AG20443 (cell line): Measurements from ENCODE around the gene ORC6.
"Not testable (repeated sequence)": the region's sequence is repeated elsewhere in the genome, so short reads cannot be mapped to it uniquely, and the experiment has no call there.

ENCODE experiments used
- DNase-seq: peaks from one replicate; pipeline ENCODE4 v3.0.0; 2012; ENCODE audit warnings: low spot score, mixed read lengths

The ORC6 gene

GRCh38 chr16:46689365-46690280 lies at the start of gene ORC6:
TSS of gene ORC6 (plus strand) at chr16:46689659. CDS start at chr16:46689706, 47 bp downstream.
- peak; percentile 98 for DNase-seq

- DNase-seq: no peak
Observed at GRCh38 chr16:46648656-46649055, 40.8 kb upstream of the ORC6 start.

- DNase-seq: no peak
Observed at GRCh38 chr16:46649588-46650253, 39.7 kb upstream of the ORC6 start.

GRCh38 chr16:46650254-46650623 lies 39.2 kb upstream of the ORC6 start:
- DNase-seq: peak; percentile 35

GRCh38 chr16:46651305-46651704 lies 38.2 kb upstream of the ORC6 start:
- DNase-seq: no peak

- no peak for DNase-seq
Observed at GRCh38 chr16:46658925-46659324, 30.5 kb upstream of the ORC6 start.

GRCh38 chr16:46662123-46662522 lies 27.3 kb upstream of the ORC6 start:
- DNase-seq: no peak

GRCh38 chr16:46673320-46674013 lies 16.0 kb upstream of the ORC6 start:
- DNase-seq: peak; percentile 79

- not testable (repeated sequence) for DNase-seq
Observed at GRCh38 chr16:46677943-46678342, 11.5 kb upstream of the ORC6 start.

- not testable (repeated sequence) for DNase-seq
Observed at GRCh38 chr16:46681867-46682266, 7.6 kb upstream of the ORC6 start.

GRCh38 chr16:46686815-46687473 lies 2.5 kb upstream of the ORC6 start:
- no peak for DNase-seq

- no peak for DNase-seq
Observed at GRCh38 chr16:46687486-46687885, 2.0 kb upstream of the ORC6 start.

- DNase-seq: peak; percentile 10
Observed at GRCh38 chr16:46688101-46688653, 1.3 kb upstream of the ORC6 start.

GRCh38 chr16:46688654-46689364 lies 650 bp upstream of the ORC6 start, which contains the start of gene VPS35:
TSS of gene VPS35 (minus strand) at chr16:46689178. CDS start at chr16:46689133, 45 bp downstream.
- peak; percentile 98 for DNase-seq

GRCh38 chr16:46690281-46691178 lies 1.1 kb downstream of the ORC6 start:
- DNase-seq: peak; percentile 21

GRCh38 chr16:46691726-46692125 lies 2.3 kb downstream of the ORC6 start:
- DNase-seq: no peak

- no peak for DNase-seq
Observed at GRCh38 chr16:46693598-46693997, 4.1 kb downstream of the ORC6 start.

- no peak for DNase-seq
Observed at GRCh38 chr16:46695937-46696336, 6.5 kb downstream of the ORC6 start.

GRCh38 chr16:46696957-46697356 lies 7.5 kb downstream of the ORC6 start:
- no peak for DNase-seq

GRCh38 chr16:46700048-46700447 lies 10.6 kb downstream of the ORC6 start:
- no peak for DNase-seq
